ENCODE results near the gene STAT5B. TPM values are rescaled to one million over a fixed set of nuclear protein-coding genes. Genes with fewer than 3 reads are reported as not detected.

Gene STAT5B
- polyA plus RNA-seq, 12 donors = 31.5 to 53.1 (median 40.9) TPM; not detected in 1

Other genes starting within 250 kb of the STAT5B start
- gene C17orf113, start 225.8 kb downstream of the STAT5B start, polyA plus RNA-seq (ENCODE audit: insufficient read length in 12 of 12) = 1 to 10 TPM in 6 of 12 donors, under 1 TPM in 4, not detected in 2; 0.72 to 1.8 (median 1.2) TPM
- gene ZNF385C, start 177.9 kb downstream of the STAT5B start, polyA plus RNA-seq (ENCODE audit: insufficient read length in 12 of 12) = 10 to 100 TPM in 2 of 12 donors, 1 to 10 TPM in 8, not detected in 2; 4.1 to 12.2 (median 6.5) TPM
- 10 to 100 TPM in 1 of 12 donors, 1 to 10 TPM in 10, not detected in 1; 2.3 to 12.1 (median 5.3) TPM for gene DHX58, start 163.7 kb downstream of the STAT5B start, polyA plus RNA-seq (ENCODE audit: insufficient read length in 12 of 12)
- gene KAT2A, start 155.0 kb downstream of the STAT5B start, polyA plus RNA-seq (ENCODE audit: insufficient read length in 12 of 12) = 10 to 100 TPM in 11 of 12 donors, not detected in 1; 34.3 to 69.5 (median 40.3) TPM
- under 1 TPM in 10 of 12 donors, not detected in 2; 0.10 to 0.43 (median 0.28) TPM for gene HSPB9, start 153.6 kb downstream of the STAT5B start, polyA plus RNA-seq (ENCODE audit: insufficient read length in 12 of 12)
- 100 to 1,000 TPM in 2 of 12 donors, 10 to 100 TPM in 9, not detected in 1; 47.9 to 136 (median 56.5) TPM for gene RAB5C, start 121.4 kb downstream of the STAT5B start, polyA plus RNA-seq (ENCODE audit: insufficient read length in 12 of 12)
- under 1 TPM in 3 of 12 donors, not detected in 9; 0.05 to 0.07 (median 0.07) TPM for gene KCNH4, start 95.2 kb downstream of the STAT5B start, polyA plus RNA-seq (ENCODE audit: insufficient read length in 12 of 12)
- gene HCRT, start 90.9 kb downstream of the STAT5B start, polyA plus RNA-seq (ENCODE audit: insufficient read length in 12 of 12) = under 1 TPM in 2 of 12 donors, not detected in 10; 0.32 to 0.58 TPM
- gene GHDC, start 81.9 kb downstream of the STAT5B start, polyA plus RNA-seq (ENCODE audit: insufficient read length in 12 of 12) = 10 to 100 TPM in 5 of 12 donors, 1 to 10 TPM in 6, not detected in 1; 8.1 to 14.6 (median 10.0) TPM
- gene STAT5A, start 12.1 kb upstream of the STAT5B start, polyA plus RNA-seq (ENCODE audit: insufficient read length in 12 of 12) = 10 to 100 TPM in 11 of 12 donors, not detected in 1; 11.9 to 19.6 (median 15.3) TPM
- gene STAT3, start 112.1 kb upstream of the STAT5B start, polyA plus RNA-seq (ENCODE audit: insufficient read length in 12 of 12) = 100 to 1,000 TPM in 1 of 12 donors, 10 to 100 TPM in 11; 43.5 to 608 (median 52.9) TPM
- gene CAVIN1, start 146.9 kb upstream of the STAT5B start, polyA plus RNA-seq (ENCODE audit: insufficient read length in 12 of 12) = 100 to 1,000 TPM; 209 to 442 (median 249) TPM
- gene ATP6V0A1, start 182.5 kb upstream of the STAT5B start, polyA plus RNA-seq (ENCODE audit: insufficient read length in 12 of 12) = 10 to 100 TPM in 11 of 12 donors, not detected in 1; 17.3 to 85.3 (median 24.2) TPM

Measured in muscle of arm (tissue), 12 donors.